GM21737 (cell line): ENCODE results near the gene KLHL17.
A peak's percentile ranks its signal among the peaks of the same experiment; 100 is the strongest.
"Not testable (repeated sequence)": the region's sequence is repeated elsewhere in the genome, so short reads cannot be mapped to it uniquely, and the experiment has no call there.

Source experiments
- ATAC-seq: cut with Tn5 transposase; IDR thresholded peaks from one replicate; pipeline ENCODE4 v1.9.1; 2021; ENCODE audit warnings: mild to moderate bottlenecking, moderate library complexity; ENCODE audit not compliant: unreplicated experiment

KLHL17 gene

DNA sequence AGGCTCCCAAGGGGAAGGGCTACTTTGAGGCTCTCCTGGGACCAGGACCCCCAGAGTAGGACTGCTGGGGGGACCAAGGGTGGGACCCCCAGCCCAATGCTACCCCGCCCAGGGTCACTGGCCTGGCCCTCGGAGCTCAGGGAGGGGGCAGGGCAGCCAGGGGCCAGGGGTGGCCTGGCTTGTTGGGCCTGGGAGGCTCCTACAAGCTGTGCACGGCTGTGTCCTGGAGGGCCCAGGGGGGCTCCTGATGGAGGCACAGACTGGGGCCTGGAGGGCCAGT, 37.3 kb downstream of the KLHL17 start:
- no peak for ATAC-seq

- no peak for ATAC-seq
Measured at GRCh38 chr1:997993-998744, 37.8 kb downstream of the KLHL17 start.

GRCh38 chr1:998745-998994, 38.3 kb downstream of the KLHL17 start:
- ATAC-seq, result no peak

DNA sequence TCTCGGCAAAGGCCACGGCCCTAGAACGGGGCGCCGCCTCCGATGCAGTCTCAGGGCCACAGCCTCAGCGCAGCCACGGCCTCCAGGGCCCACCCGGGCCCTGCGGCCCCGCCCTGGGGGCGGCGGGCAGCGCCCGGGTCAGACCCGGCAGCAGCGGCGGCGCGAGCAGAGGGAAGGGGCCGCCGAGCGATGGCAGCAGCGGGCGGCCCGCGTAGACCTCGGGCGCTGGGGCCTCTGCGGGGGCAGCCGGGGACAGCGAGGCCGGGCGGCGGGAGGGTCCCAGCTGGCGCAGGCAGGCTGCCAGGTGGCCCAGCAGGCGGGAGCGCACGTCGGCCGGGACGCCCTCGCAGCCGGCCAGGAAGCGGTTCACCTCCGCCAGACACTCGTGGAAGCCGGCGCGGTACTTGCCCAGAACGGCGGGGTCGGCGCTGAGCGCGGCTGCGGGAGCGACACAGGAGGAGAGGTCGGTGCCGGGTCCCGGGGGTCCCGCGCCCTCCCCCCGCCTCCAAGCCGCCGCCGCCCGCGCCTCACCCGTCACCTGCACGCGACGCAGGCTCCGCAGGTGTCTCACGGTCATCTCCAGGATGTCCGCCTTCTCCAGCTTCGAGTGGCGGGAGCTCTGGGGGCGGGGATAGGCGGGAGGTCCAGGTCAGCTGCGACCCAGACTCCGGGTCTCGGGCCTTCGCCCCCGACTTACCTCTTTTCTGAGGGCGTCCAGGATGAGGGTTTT, 38.8 kb downstream of the KLHL17 start:
- no peak for ATAC-seq

GRCh38 chr1:999725-1000356, 39.5 kb downstream of the KLHL17 start, which contains the start of gene HES4:
HES4 (minus strand) TSS chr1:1000097; CDS start chr1:999973, 124 bp downstream.
- peak; percentile 37 for ATAC-seq

GRCh38 chr1:1000357-1001056, 40.1 kb downstream of the KLHL17 start:
- peak; percentile 19 for ATAC-seq

DNA sequence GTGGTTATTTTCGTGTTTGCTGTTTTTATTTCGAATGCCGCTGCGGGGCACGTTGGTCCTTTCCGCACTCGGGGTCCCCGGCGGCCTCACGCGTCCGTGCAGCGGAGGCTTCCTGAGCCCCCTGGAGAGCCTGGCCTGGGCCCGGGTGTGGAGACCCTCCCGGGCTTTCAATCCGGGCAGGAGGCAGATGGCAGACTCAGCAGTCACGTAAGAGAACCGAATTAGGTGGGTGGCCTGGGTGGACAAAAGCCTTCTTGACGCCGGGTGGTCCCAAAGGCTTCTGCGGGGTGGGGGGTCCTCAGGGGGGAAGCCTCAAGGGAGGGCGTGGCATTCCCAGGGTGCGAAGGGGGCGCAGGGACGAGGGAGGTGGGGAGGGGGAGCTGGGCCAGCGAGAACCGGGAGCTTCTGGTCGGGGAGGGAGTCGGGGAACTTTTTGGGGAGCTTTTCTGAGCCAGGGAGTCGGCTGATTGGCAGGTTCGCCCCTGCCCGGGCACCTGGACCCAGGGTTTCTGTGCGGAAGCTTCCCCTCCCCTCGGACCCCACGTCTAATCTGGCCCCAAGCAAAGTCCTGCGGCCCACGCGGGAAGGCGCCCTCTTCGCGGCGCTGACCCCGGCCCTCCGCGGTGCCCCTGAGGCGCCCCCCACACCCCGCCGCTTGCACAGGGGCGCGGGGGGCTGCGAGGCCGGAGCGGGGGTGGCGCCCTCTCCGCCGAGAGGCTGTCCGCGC, 40.8 kb downstream of the KLHL17 start:
- ATAC-seq, result no peak

DNA sequence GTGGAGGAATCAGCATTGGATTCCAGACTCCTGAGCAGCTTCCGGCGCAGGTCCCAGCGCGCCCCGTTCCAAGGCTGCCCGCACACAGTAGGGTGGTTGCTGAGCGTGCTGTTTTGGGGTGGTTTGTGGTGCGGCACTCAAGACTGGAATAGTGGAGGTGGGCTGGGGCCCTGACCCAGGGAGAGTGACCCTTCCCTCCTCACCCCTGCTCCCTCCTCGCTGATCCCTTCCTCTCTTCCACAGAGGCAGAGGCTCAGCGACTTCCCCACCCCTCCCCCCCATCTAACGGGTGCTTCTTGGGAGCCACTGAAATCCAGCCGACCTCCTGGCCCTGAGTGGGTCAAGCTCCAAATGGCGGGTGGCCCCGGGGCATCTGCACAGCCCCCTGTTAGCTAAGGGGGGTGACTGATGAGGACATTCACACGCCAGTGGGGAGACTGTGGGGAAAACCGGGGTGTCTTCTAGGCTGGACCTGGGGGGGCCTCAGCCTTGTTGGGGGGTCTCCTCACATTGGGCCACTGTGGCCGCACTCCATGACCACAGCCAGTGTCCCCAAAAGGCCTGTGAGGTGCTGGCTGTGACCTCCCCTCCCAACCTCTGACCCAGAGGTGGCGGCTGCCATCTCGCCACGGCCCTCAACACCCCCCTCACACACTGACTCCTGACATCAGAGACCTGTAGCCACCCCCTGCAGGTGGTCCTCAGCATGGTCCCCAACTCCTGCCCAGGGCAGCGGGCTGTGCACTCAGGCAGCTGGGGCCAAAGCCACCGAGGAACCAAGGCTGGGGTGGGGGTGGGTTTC, 43.4 kb downstream of the KLHL17 start:
- ATAC-seq, result no peak

- ATAC-seq, result no peak
Measured at GRCh38 chr1:1004420-1004779, 44.0 kb downstream of the KLHL17 start.

GRCh38 chr1:1004780-1005697, 44.7 kb downstream of the KLHL17 start:
- no peak for ATAC-seq

GRCh38 chr1:1005774-1006304, 45.5 kb downstream of the KLHL17 start:
- no peak for ATAC-seq

DNA sequence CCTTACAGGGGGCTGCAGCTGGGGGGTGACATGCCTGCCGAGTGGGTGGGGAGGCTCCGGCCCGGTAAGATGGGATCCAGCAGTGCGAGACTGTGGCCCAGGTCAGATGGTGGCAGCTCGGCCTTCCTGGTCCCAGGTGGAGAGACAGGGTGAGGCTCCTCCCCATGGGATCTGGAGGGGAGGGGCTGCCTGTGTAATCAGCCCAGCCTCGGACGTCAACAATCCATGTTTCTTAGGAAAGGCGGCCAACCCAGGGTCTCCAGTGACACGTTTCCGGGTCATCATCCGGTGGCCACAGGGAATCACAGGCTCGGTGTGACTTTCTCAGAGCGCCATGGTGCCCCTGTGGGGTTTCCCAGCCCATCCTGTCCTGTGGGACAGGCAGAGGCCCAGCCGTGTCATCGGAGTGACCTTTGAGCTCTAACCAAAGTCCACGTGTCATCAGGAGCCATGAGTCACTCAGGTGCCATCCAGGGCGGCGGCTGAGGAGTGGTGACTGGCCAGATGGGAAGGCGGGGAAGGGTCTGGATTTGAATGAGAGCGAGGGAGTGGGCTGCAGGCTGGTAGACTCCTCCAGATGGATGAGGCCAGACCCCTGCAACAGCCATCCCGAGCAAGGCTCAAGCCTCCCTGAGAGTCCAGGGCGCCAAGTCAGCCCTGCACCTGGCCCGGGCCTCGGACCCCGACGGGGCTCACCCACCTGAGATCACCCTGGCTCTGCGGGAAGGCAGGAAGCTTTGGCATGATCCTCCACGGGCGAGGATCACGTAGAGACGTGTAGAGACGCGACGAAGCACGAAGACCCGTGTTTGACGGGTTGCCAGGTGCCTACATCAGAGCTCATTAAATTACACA, 46.1 kb downstream of the KLHL17 start:
- no peak for ATAC-seq

DNA sequence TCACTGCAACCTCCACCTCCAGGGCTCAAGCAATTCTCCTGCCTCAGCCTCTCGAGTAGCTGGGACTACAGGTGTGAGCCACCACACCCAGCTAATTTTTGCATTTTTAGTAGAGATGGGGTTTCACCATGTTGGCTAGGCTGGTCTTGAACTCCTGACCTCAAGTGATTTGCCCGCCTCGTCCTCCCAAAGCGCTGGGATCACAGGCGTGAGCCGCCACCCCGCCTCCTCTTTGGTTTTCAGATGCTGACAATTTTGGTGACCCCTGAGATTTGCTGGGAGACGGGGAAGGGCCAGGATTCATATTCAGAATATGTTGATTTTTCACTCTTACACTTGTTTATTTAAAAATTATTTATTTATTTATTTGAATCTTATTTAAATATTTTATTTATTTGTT, 49.7 kb downstream of the KLHL17 start:
- ATAC-seq, result not testable (repeated sequence)

GRCh38 chr1:1011396-1011949, 51.1 kb downstream of the KLHL17 start:
- ATAC-seq, result no peak

DNA sequence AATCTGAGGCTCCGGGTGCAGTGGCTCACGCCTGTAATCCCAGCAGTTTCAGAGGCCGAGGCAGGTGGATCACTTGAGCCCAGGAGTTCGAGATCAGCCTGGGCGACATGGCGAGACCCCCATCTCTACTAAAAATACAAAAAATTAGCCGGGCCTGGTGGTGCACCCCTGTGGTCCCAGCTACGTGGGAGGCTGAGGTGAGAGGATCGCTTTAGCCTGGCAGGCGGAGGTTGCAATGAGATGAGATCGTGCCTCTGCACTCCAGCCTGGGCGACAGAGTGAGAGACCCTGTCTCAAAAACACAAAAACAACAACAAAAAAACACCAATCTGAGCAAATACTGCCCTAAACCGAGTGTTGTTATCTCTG, 52.3 kb downstream of the KLHL17 start:
- not testable (repeated sequence) for ATAC-seq

DNA sequence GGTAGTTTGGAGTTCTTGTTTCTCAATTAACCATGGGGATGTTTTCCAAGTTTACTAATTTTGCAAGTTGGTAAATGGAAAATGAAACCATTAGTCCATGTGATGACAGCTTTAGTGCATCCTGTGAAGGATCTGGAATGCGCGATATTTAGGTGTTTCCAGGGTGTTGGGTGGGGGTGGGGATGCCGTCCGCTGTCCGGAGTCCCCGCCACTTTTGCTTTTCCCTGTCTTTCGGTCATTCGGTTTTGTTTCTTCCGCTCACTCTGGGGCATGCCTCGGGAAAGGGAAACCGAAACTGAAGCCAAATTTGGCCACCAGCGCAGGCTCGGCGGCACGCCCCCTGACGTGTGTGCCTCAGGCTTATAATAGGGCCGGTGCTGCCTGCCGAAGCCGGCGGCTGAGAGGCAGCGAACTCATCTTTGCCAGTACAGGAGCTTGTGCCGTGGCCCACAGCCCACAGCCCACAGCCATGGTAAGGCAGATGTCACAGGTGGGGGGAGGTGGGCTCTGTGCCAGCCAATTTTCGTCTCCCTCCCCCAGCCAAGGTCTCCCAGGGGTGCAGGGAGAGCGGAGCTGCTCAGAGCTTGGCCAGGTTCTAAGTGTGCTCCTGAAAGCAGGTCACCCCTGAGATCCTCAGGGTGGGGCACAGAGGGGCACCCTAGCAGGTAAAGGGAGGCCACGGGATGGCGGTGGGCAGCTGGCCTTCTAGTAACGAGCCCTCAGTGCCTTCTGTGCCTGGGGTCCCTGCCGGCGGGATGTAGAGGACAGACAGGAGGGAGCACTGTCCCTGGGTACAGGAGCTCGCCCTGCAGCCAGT, 52.9 kb downstream of the KLHL17 start, which contains the start of gene ISG15:
Gene ISG15 (plus strand): TSS at position 393 of the 817 bp plus-strand sequence. CDS start 77 bp downstream, at position 470.
- ATAC-seq, result peak; percentile 80
